H1 (cell line): Measurements from ENCODE around the gene PTBP3. TPM values are rescaled to one million over a fixed set of nuclear protein-coding genes. Genes with fewer than 3 reads are reported as not detected.

Experiments used
- CTCF ChIA-PET: fragments of 300-600 bp; sonication (Branson Sonifier 250); formaldehyde crosslinking; loops from one replicate; lab custom pipeline; 2021; ENCODE audit not compliant: partially characterized antibody; lab: Charles Lee
- POLR2A ChIA-PET: fragments of 300-600 bp; sonication (Branson Sonifier 250); formaldehyde crosslinking; loops from one replicate; lab custom pipeline; 2021; ENCODE audit warnings: inconsistent platforms; ENCODE audit not compliant: partially characterized antibody; lab: Charles Lee
- DNase-seq, 2 experiments: peaks; one replicate each; pipeline versions ENCODE4 v3.0.0 to v3.0.0-alpha.2; 2010 to 2022; ENCODE audit warnings: low spot score in 2 of 2, low read depth in 1 of 2, mixed read lengths in 1 of 2
- FAIRE-seq: peaks from 2 replicates; lab custom pipeline; 2011; peaks lifted over from hg19 to GRCh38; lab: Jason Lieb, UNC
- H2AFZ ChIP-seq: 2 replicates; pipeline ENCODE4 v1.8.1; 2012; ENCODE audit warnings: low read length, inconsistent platforms
- H2AK5ac ChIP-seq: 2 replicates; pipeline ENCODE4 v1.6.1; 2013; ENCODE audit warnings: low read depth, low read length
- H2BK120ac ChIP-seq: replicated peaks from 2 replicates; pipeline ENCODE3; 2013; ENCODE audit warnings: low read depth, low read length, inconsistent platforms
- H2BK12ac ChIP-seq: 2 replicates; pipeline ENCODE4 v1.6.1; 2013; ENCODE audit warnings: low read depth, low read length
- H2BK15ac ChIP-seq: 2 replicates; pipeline ENCODE4 v1.6.1; 2013; ENCODE audit warnings: low read length
- H2BK20ac ChIP-seq: 2 replicates; pipeline ENCODE4 v1.6.1; 2013; ENCODE audit warnings: low read length
- H2BK5ac ChIP-seq: 2 replicates; pipeline ENCODE4 v1.6.1; 2013; ENCODE audit warnings: low read depth, low read length
- H3K14ac ChIP-seq: 2 replicates; pipeline ENCODE4 v1.6.1; 2013; ENCODE audit warnings: inconsistent platforms; ENCODE audit not compliant: insufficient read length
- H3K18ac ChIP-seq: 2 replicates; pipeline ENCODE4 v1.6.1; 2013; ENCODE audit warnings: low read length; ENCODE audit errors: extremely low read depth
- H3K23ac ChIP-seq: 2 replicates; pipeline ENCODE4 v1.6.1; 2013; ENCODE audit warnings: inconsistent platforms; ENCODE audit not compliant: insufficient read length
- H3K23me2 ChIP-seq: 2 replicates; pipeline ENCODE4 v1.6.1; 2013; ENCODE audit warnings: low read depth, low read length
- H3K27ac ChIP-seq: 2 replicates; pipeline ENCODE4 v1.6.1; 2011; ENCODE audit warnings: low read depth, low read length, inconsistent platforms
- H3K27me3 ChIP-seq, 4 experiments: replicated peaks in 1 of 4; 1 replicate in 1 of 4; 2 replicates in 3 of 4; pipeline versions ENCODE4 v1.6.1 to v1.8.1; 2011 to 2013; ENCODE audit warnings: low read length in 3 of 4, mild to moderate bottlenecking in 3 of 4, inconsistent platforms in 2 of 4, mixed read lengths in 2 of 4, moderate library complexity in 1 of 4; ENCODE audit not compliant: control insufficient read depth in 3 of 4, insufficient read depth in 3 of 4; ENCODE audit errors: extremely low read depth in 1 of 4
- H3K36me3 ChIP-seq, 4 experiments: 2 replicates each; pipeline versions ENCODE4 v1.6.1 to v1.8.1; 2011 to 2013; ENCODE audit warnings: mild to moderate bottlenecking in 4 of 4, low read length in 3 of 4, moderate library complexity in 2 of 4, control low read depth in 1 of 4, inconsistent platforms in 1 of 4; ENCODE audit not compliant: insufficient read depth in 4 of 4, control insufficient read depth in 2 of 4
- H3K4ac ChIP-seq: replicated peaks from 2 replicates; pipeline ENCODE3; 2013; ENCODE audit warnings: low read length, low read depth, mixed read lengths, inconsistent platforms; ENCODE audit not compliant: insufficient read length
- H3K4me1 ChIP-seq, 4 experiments: replicated peaks in 1 of 4; 1 replicate in 1 of 4; 2 replicates in 3 of 4; pipeline versions ENCODE4 v1.6.1 to v1.8.1; 2011 to 2013; ENCODE audit warnings: low read length in 3 of 4, inconsistent platforms in 2 of 4, mixed read lengths in 1 of 4; ENCODE audit not compliant: insufficient read depth in 4 of 4, control insufficient read depth in 3 of 4
- H3K4me2 ChIP-seq, 2 experiments: 2 replicates each; pipeline versions ENCODE4 v1.6.1 to v1.8.1; 2011 to 2013; ENCODE audit warnings: low read depth in 2 of 2, low read length in 2 of 2, control low read depth in 1 of 2, inconsistent platforms in 1 of 2, mild to moderate bottlenecking in 1 of 2; ENCODE audit not compliant: insufficient read depth in 1 of 2
- H3K4me3 ChIP-seq, 4 experiments: fragments of 200-600, 300-600 bp in 1 of 4; sonication (generic), shearing (Covaris generic), sonication (Bioruptor Twin) in 1 of 4; 2 replicates each; pipeline versions ENCODE4 v1.5.1 to v1.8.1; 2011 to 2016; ENCODE audit warnings: low read length in 4 of 4, low read depth in 3 of 4, control low read depth in 2 of 4, inconsistent platforms in 2 of 4, mild to moderate bottlenecking in 2 of 4, mixed read lengths in 1 of 4, moderate library complexity in 1 of 4; ENCODE audit not compliant: insufficient read depth in 2 of 4; ENCODE audit errors: extremely low read depth in 1 of 4
- H3K56ac ChIP-seq: replicated peaks from 2 replicates; pipeline ENCODE3; 2013; ENCODE audit warnings: low read depth, mild to moderate bottlenecking, mixed read lengths, low read length, inconsistent platforms; ENCODE audit not compliant: insufficient read length
- H3K79me1 ChIP-seq: 2 replicates; pipeline ENCODE4 v1.6.1; 2013; ENCODE audit warnings: low read depth, low read length, control low read depth
- H3K79me2 ChIP-seq, 2 experiments: 2 replicates each; pipeline versions ENCODE4 v1.6.1 to v1.8.1; 2012 to 2013; ENCODE audit warnings: low read length in 2 of 2, mild to moderate bottlenecking in 2 of 2, inconsistent platforms in 1 of 2; ENCODE audit not compliant: insufficient read depth in 2 of 2, control insufficient read depth in 1 of 2
- H3K9ac ChIP-seq, 4 experiments: replicated peaks in 1 of 4; 1 replicate in 1 of 4; 2 replicates in 3 of 4; pipeline versions ENCODE4 v1.6.1 to v1.8.1; 2011 to 2013; ENCODE audit warnings: low read depth in 3 of 4, low read length in 3 of 4, control low read depth in 2 of 4, mild to moderate bottlenecking in 2 of 4, moderate library complexity in 2 of 4, inconsistent platforms in 1 of 4; ENCODE audit errors: extremely low read depth in 1 of 4
- H3K9me3 ChIP-seq, 2 experiments: 2 replicates each; pipeline versions ENCODE4 v1.6.1 to v1.8.1; 2012 to 2013; ENCODE audit warnings: mild to moderate bottlenecking in 2 of 2, moderate library complexity in 2 of 2, control low read depth in 1 of 2, inconsistent platforms in 1 of 2, low read depth in 1 of 2, low read length in 1 of 2, mixed read lengths in 1 of 2; ENCODE audit not compliant: insufficient read depth in 2 of 2
- H4K20me1 ChIP-seq, 2 experiments: replicated peaks in 1 of 2; 2 replicates each; pipeline versions ENCODE3 to v1.8.1; 2011 to 2013; ENCODE audit warnings: inconsistent platforms in 2 of 2, low read length in 2 of 2, mild to moderate bottlenecking in 1 of 2; ENCODE audit not compliant: insufficient read depth in 2 of 2, control insufficient read depth in 1 of 2
- H4K5ac ChIP-seq: 2 replicates; pipeline ENCODE4 v1.6.1; 2013; ENCODE audit warnings: low read length, low read depth, mixed read lengths, inconsistent platforms; ENCODE audit not compliant: insufficient read length
- H4K8ac ChIP-seq: 2 replicates; pipeline ENCODE4 v1.8.0; 2013; ENCODE audit warnings: mild to moderate bottlenecking, moderate library complexity, low read length, inconsistent platforms; ENCODE audit not compliant: insufficient read depth; ENCODE audit errors: extremely low read depth
- H4K91ac ChIP-seq: replicated peaks from 2 replicates; pipeline ENCODE3; 2013; ENCODE audit warnings: low read length, mixed read lengths, inconsistent platforms; ENCODE audit not compliant: insufficient read length
- ASH2L ChIP-seq: fragments of 200-600, 300-600 bp; sonication (generic); IDR thresholded peaks from one replicate; pipeline ENCODE4 v1.7.1; 2017; ENCODE audit warnings: low read length
- BACH1 ChIP-seq: IDR thresholded peaks from 2 replicates; pipeline ENCODE4 v1.6.1; 2012; ENCODE audit warnings: low read length, improper control_type of control experiment
- CEBPB ChIP-seq: IDR thresholded peaks from 2 replicates; pipeline ENCODE4 v1.6.1; 2012; ENCODE audit warnings: low read depth, low read length
- FOSL1 ChIP-seq: IDR thresholded peaks from 2 replicates; pipeline ENCODE4 v1.6.1; 2011; ENCODE audit warnings: mild to moderate bottlenecking, low read depth, low read length, moderate library complexity; ENCODE audit not compliant: insufficient read depth
- JUN ChIP-seq: IDR thresholded peaks from 2 replicates; pipeline ENCODE4 v1.6.1; 2011; ENCODE audit warnings: low read depth, mild to moderate bottlenecking, improper control_type of control experiment, low read length
- POU5F1 ChIP-seq: IDR thresholded peaks from 2 replicates; pipeline ENCODE4 v1.6.1; 2011; ENCODE audit warnings: low read depth, mild to moderate bottlenecking, low read length, moderate library complexity
- RBBP5 ChIP-seq: IDR thresholded peaks from 2 replicates; pipeline ENCODE4 v1.7.1; 2012; ENCODE audit warnings: low read depth, mild to moderate bottlenecking, inconsistent platforms, low read length, moderate library complexity, borderline replicate concordance
- SAP30 ChIP-seq: fragments of 300-600 bp; sonication (generic); IDR thresholded peaks from 2 replicates; pipeline ENCODE4 v1.7.1; 2012; ENCODE audit warnings: low read length, moderate library complexity, mild to moderate bottlenecking, inconsistent platforms; ENCODE audit not compliant: insufficient read depth, insufficient replicate concordance
- SIX5 ChIP-seq: IDR thresholded peaks from 2 replicates; pipeline ENCODE4 v1.6.1; 2011; ENCODE audit warnings: mild to moderate bottlenecking, low read depth, low read length
- SP1 ChIP-seq: IDR thresholded peaks from 2 replicates; pipeline ENCODE4 v1.6.1; 2011; ENCODE audit warnings: low read depth, low read length
- TAF7 ChIP-seq: optimal IDR thresholded peaks from 2 replicates; pipeline ENCODE3; 2011; ENCODE audit warnings: low read depth, mild to moderate bottlenecking, inconsistent platforms, low read length, moderate library complexity, borderline replicate concordance
- WGBS, 2 experiments: shearing (Covaris generic) in 1 of 2; methylation state at CpG; one replicate each; pipeline versions ENCODE4 v1.1.6 to v1.1.7; 2013 to 2015; ENCODE audit warnings: low lambda C conversion rate in 2 of 2, mixed read lengths in 2 of 2, inconsistent platforms in 1 of 2, low coverage in 1 of 2, missing lambda C conversion rate in 1 of 2; ENCODE audit not compliant: insufficient replicate concordance in 2 of 2, insufficient coverage in 1 of 2, insufficient read length in 1 of 2; ENCODE audit errors: extremely low coverage in 1 of 2, missing lambda C conversion rate in 1 of 2; 5-methylcytosine and 5-hydroxymethylcytosine counted together
- polyA plus RNA-seq, 7 experiments: library from polyadenylated mRNA; depleted of rRNA in 3 of 7; stranded (reverse) in 5 of 7; unstranded in 2 of 7; fragments of >200 nt in 5 of 7; fragments of 200-250 nt in 2 of 7; gene quantifications; 1 replicate in 5 of 7; 2 replicates in 1 of 7; 4 replicates in 1 of 7; pipeline versions ENCODE4 v1.2.1 to v1.2.3, GENCODE V29; 2011 to 2013; ENCODE audit warnings: missing spikeins in 2 of 7, mixed read lengths in 2 of 7
- total RNA-seq: library from RNA; stranded (reverse); fragmentation: NEBNext Ultra II Directional; extraction: Animal tissue kit (Norgen Biotek cat#: 25700); gene quantifications from 2 replicates; pipeline ENCODE4 v1.2.1, GENCODE V29; 2021

PTBP3 gene
- total and polyA plus RNA-seq, 2 of the 8 experiments (the other 6 are each of a cell fraction or from before 2014, with no cell fraction given): 51.0 to 124 TPM

DNA sequence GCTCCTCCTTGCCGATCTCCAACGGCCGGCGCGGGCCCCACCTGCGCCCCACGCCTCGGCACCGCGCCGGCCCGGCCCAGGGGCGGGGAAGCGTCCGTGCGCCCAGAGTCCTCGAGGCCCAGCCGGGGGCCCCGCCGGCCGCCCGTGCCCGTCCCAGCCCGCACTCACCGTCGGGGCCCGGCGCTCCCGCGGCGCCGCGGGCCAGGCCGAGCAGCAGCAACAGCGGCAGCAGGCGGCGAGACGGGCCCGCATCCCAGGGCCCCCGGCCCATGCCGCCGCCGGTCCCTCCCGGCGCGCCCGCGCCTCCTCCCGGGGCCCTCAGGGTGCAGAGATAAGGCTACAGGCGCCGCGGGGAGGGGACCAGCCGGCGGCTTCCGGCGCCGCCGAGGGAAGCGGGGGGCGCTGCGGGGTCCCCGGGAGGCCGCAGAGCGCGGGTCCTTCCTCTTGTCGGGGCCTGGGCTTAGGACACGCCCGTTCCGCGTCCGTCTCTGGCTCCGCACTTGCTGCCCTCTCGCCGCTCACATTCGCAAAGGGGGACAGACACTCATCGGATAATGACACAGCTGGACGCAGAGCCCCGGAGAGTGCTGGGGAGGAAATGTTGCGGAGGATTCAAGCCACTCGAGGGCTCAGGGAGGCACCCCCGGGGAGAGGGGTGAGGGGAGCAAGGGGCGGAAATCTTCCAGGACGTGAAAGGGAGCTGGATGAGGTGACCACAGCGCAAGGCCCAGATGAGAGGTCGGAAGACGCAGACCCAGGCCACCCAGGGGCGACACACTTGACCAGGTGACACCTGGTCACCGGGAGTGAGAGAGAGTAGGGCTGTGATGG lies 158.2 kb downstream of the PTBP3 start, which contains the start of gene SUSD1:
SUSD1 (minus strand) TSS at position 333 of the 831 bp plus-strand sequence; CDS start at position 271, 62 bp downstream.
- no peak for FAIRE-seq
- Histone ChIP-seq H2BK12ac (peak within 1 kb of the TSS; percentile 50; the same call in 1 of the 2 replicates), H2BK20ac (0 out of 2 replicates have a peak within 1 kb of the TSS, but pooled peaks have one; percentile 32), H2BK15ac (peak within 1 kb of the TSS; percentile 83), H4K5ac (no peak within 1 kb of the TSS), H3K27me3 (peaks cover 0 to 35% (median 17%) of the 10 kb centered on the region in 4 experiments; a peak in 5 of 7 replicates), H2AFZ (peak within 1 kb of the TSS; percentile 90), H4K8ac (peak within 1 kb of the TSS; percentile 57), H3K4ac (peak within 1 kb of the TSS; percentile 32), H3K4me2 (peak within 1 kb of the TSS; percentile 79 to 87), H2BK120ac (no peak within 1 kb of the TSS), H2AK5ac (no peak within 1 kb of the TSS), H3K9ac (peak within 1 kb of the TSS in 2 of 4 experiments; percentile 57 to 58; a peak in 4 of 7 replicates), H3K79me2 (no peaks in the 10 kb centered on the region), H3K23ac (no peak within 1 kb of the TSS), H3K9me3 (no peaks in the 10 kb centered on the region), H3K4me1 (peaks cover 0 to 15% (median 3%) of the 10 kb centered on the region in 4 experiments; a peak in 5 of 7 replicates), H3K18ac (peak within 1 kb of the TSS; percentile 78), H3K23me2 (peaks cover 10% of the 10 kb centered on the region), H3K79me1 (no peaks in the 10 kb centered on the region), H3K56ac (no peak within 1 kb of the TSS), H3K14ac (no peak within 1 kb of the TSS), H3K27ac (no peak within 1 kb of the TSS), H2BK5ac (peak within 1 kb of the TSS; percentile 27; the same call in 1 of the 2 replicates), H3K4me3 (peak within 1 kb of the TSS; percentile 56 to 74 (median 72)), H4K91ac (peak within 1 kb of the TSS; percentile 36), H3K36me3 (no peaks in the 10 kb centered on the region), H4K20me1 (no peaks in the 10 kb centered on the region)
- peak in 1 of 2 experiments; percentile 70 for DNase-seq
- POLR2A ChIA-PET: interaction anchor here (0.9 to 2.5 kb wide), 6 partner anchors 9 to 191 kb away, joined by 3 to 13 read pairs (median 3); no protein-coding TSS in a partner anchor
- CTCF ChIA-PET: interaction anchor here (0.6 to 3.7 kb wide), 8 partner anchors 13 to 159 kb away, joined by 3 to 14 read pairs (median 4); partner anchors contain the start of gene PTBP3
- WGBS, 2 experiments: 1% methylated on average over 62 of the region's 88 CpGs; no CpG with 5 or more reads in 1 of the 2 experiments
- no peak for TF ChIP-seq JUN
- no peak for TF ChIP-seq TAF7
- TF ChIP-seq CEBPB: no peak
- no peak for TF ChIP-seq RBBP5
- TF ChIP-seq BACH1: no peak
- peak; percentile 45 for TF ChIP-seq ASH2L
- no peak for TF ChIP-seq POU5F1
- no peak for TF ChIP-seq FOSL1
- no peak for TF ChIP-seq SIX5
- no peak for TF ChIP-seq SAP30
- TF ChIP-seq SP1: no peak
